G401 (cell line): Measurements from ENCODE around the gene OR52N1. TPM values are rescaled to one million over a fixed set of nuclear protein-coding genes. Genes with fewer than 3 reads are reported as not detected.

ENCODE experiments used
- DNase-seq: peaks from one replicate; pipeline ENCODE4 v3.0.0-alpha.2; 2015; ENCODE audit warnings: low spot score
- in situ Hi-C: cut with HindIII; loops from 2 replicates; pipeline ENCODE4 v1.10.0; 2016; ENCODE audit warnings: low sequenced_read_pairs, mixed read lengths
- total RNA-seq: library from RNA; depleted of rRNA; stranded (reverse); fragments of >200 nt; shearing (Covaris generic); gene quantifications from 2 replicates; pipeline ENCODE4 v1.2.3, GENCODE V29; 2014; rRNA removed

Gene OR52N1
- total RNA-seq, 1 experiment from 2014 or later: not detected

DNA sequence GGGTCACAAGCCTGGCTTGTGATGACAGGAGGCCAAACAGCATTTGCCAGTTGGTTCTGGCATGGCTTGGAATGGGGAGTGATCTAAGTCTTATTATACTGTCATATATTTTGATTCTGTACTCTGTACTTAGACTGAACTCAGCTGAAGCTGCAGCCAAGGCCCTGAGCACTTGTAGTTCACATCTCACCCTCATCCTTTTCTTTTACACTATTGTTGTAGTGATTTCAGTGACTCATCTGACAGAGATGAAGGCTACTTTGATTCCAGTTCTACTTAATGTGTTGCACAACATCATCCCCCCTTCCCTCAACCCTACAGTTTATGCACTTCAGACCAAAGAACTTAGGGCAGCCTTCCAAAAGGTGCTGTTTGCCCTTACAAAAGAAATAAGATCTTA is 54.0 kb downstream of the OR52N1 start:
- no peak for DNase-seq
- in situ Hi-C loops: no loop called here

Other genes starting within 250 kb of the OR52N1 start
- gene OR52H1, start 242.7 kb downstream of the OR52N1 start, total RNA-seq: not detected in 2 replicates
- not detected in 2 replicates for gene OR52B6, start 210.4 kb downstream of the OR52N1 start, total RNA-seq
- gene TRIM6, start 194.6 kb downstream of the OR52N1 start, total RNA-seq: not detected in 2 replicates
- gene TRIM34, start 166.3 kb downstream of the OR52N1 start, total RNA-seq: not detected in 2 replicates
- 11.1 and 14.3 TPM in 2 replicates for gene TRIM5, start 106.2 kb downstream of the OR52N1 start, total RNA-seq
- 1.3 and 1.7 TPM in 2 replicates for gene TRIM22, start 101.5 kb downstream of the OR52N1 start, total RNA-seq
- not detected in 2 replicates for gene OR56B1, start 54.8 kb downstream of the OR52N1 start, total RNA-seq
- gene OR52N4, start 37.0 kb downstream of the OR52N1 start, total RNA-seq: not detected in 2 replicates
- gene OR52N5, start 7.9 kb downstream of the OR52N1 start, total RNA-seq: not detected in 2 replicates
- gene OR52N2, start 17.7 kb upstream of the OR52N1 start, total RNA-seq: not detected in 2 replicates
- gene OR52E6, start 50.6 kb upstream of the OR52N1 start, total RNA-seq: not detected in 2 replicates
- gene OR52E8, start 66.4 kb upstream of the OR52N1 start, total RNA-seq: not detected in 2 replicates
- gene OR52E4, start 89.4 kb upstream of the OR52N1 start, total RNA-seq: not detected in 2 replicates
- gene OR52E5, start 101.9 kb upstream of the OR52N1 start, total RNA-seq: not detected in 2 replicates
- gene OR56A3, start 151.0 kb upstream of the OR52N1 start, total RNA-seq: not detected in 2 replicates
- not detected in 2 replicates for gene OR56A5, start 177.2 kb upstream of the OR52N1 start, total RNA-seq
- not detected in 2 replicates for gene OR52L1, start 195.7 kb upstream of the OR52N1 start, total RNA-seq
- gene OR56A4, start 215.7 kb upstream of the OR52N1 start, total RNA-seq: not detected in 2 replicates
- not detected in 2 replicates for gene OR56A1, start 239.5 kb upstream of the OR52N1 start, total RNA-seq